GM23338 (cell line): ENCODE data around the gene HLA-C. TPM values are rescaled to one million over a fixed set of nuclear protein-coding genes. Genes with fewer than 3 reads are reported as not detected.
A peak's percentile ranks its signal among the peaks of the same experiment; 100 is the strongest.

Experiments used
- ATAC-seq: fragments of 200-7000 bp; cut with Tn5 transposase; 3 replicates; pipeline ENCODE4 v1.9.1; 2020
- DNase-seq: peaks from one replicate; pipeline ENCODE4 v3.0.0-alpha.2; 2015; ENCODE audit warnings: low spot score
- H2AFZ ChIP-seq: fragments of 200-600 bp; sonication (generic); 2 replicates; pipeline ENCODE4 v1.8.0; 2016; ENCODE audit warnings: antibody characterized with exemption, mild to moderate bottlenecking, moderate library complexity
- H3F3A ChIP-seq: fragments of 200-600 bp; sonication (generic); replicated peaks from 2 replicates; pipeline ENCODE4 v1.8.0; 2017; ENCODE audit warnings: antibody characterized with exemption, mixed run types, low read depth
- H3K27ac ChIP-seq: fragments of 200-600 bp; sonication (generic); 2 replicates; pipeline ENCODE4 v1.6.1; 2016; ENCODE audit warnings: low read depth
- H3K27me3 ChIP-seq: fragments of 200-600 bp; sonication (generic); 2 replicates; pipeline ENCODE4 v1.8.0; 2016; ENCODE audit warnings: mild to moderate bottlenecking, mixed run types, moderate library complexity; ENCODE audit not compliant: insufficient read depth
- H3K36me3 ChIP-seq: fragments of 200-600 bp; sonication (generic); 2 replicates; pipeline ENCODE4 v1.8.0; 2016; ENCODE audit warnings: mild to moderate bottlenecking; ENCODE audit not compliant: insufficient read depth
- H3K4me1 ChIP-seq: fragments of 200-600 bp; sonication (generic); 2 replicates; pipeline ENCODE4 v1.8.0; 2016; ENCODE audit warnings: mild to moderate bottlenecking, moderate library complexity; ENCODE audit not compliant: insufficient read depth
- H3K4me2 ChIP-seq: fragments of 200-600 bp; sonication (generic); 2 replicates; pipeline ENCODE4 v1.7.1; 2017; ENCODE audit warnings: mixed run types
- H3K4me3 ChIP-seq: fragments of 200-600 bp; sonication (generic); 2 replicates; pipeline ENCODE4 v1.6.1; 2016; ENCODE audit warnings: mixed run types
- H3K79me2 ChIP-seq: fragments of 200-600 bp; sonication (generic); replicated peaks from 2 replicates; pipeline ENCODE4 v1.8.0; 2017; ENCODE audit warnings: mild to moderate bottlenecking; ENCODE audit not compliant: insufficient read depth
- H3K9me2 ChIP-seq: fragments of 200-600 bp; sonication (generic); 2 replicates; pipeline ENCODE4 v1.8.0; 2017; ENCODE audit not compliant: insufficient read depth
- H4K20me1 ChIP-seq: fragments of 200-600 bp; sonication (generic); replicated peaks from 2 replicates; pipeline ENCODE4 v1.8.0; 2017; ENCODE audit warnings: mild to moderate bottlenecking; ENCODE audit not compliant: insufficient read depth
- H3K27ac Mint-ChIP-seq: 2 replicates; pipeline ENCODE4 v1.8.0; 2020; ENCODE audit warnings: inconsistent platforms, mild to moderate bottlenecking, moderate library complexity, mixed read lengths
- H3K27me3 Mint-ChIP-seq: 3 replicates; pipeline ENCODE4 v1.8.0; 2022; ENCODE audit warnings: low read depth, mild to moderate bottlenecking, moderate library complexity, mixed read lengths, inconsistent platforms; ENCODE audit not compliant: insufficient read depth, poor library complexity
- H3K36me3 Mint-ChIP-seq: 3 replicates; pipeline ENCODE4 v1.8.0; 2021; ENCODE audit warnings: low read depth, mild to moderate bottlenecking, inconsistent platforms, moderate library complexity, mixed read lengths
- H3K4me1 Mint-ChIP-seq: 3 replicates; pipeline ENCODE4 v1.8.0; 2020; ENCODE audit warnings: mild to moderate bottlenecking, inconsistent platforms, mixed read lengths
- H3K4me3 Mint-ChIP-seq: 3 replicates; pipeline ENCODE4 v1.8.0; 2021; ENCODE audit warnings: moderate library complexity, mild to moderate bottlenecking, inconsistent platforms, mixed read lengths
- H3K9me3 Mint-ChIP-seq: 3 replicates; pipeline ENCODE4 v1.8.0; 2020; ENCODE audit warnings: moderate library complexity, mild to moderate bottlenecking, inconsistent platforms, mixed read lengths
- CREB1 ChIP-seq: fragments of 250-450 bp; sonication (Bioruptor Pico); IDR thresholded peaks from 2 replicates; pipeline ENCODE4 v1.5.0; 2020; ENCODE audit warnings: low read depth, mild to moderate bottlenecking, moderate library complexity
- EZH2 ChIP-seq: fragments of 200-600 bp; sonication (generic); IDR thresholded peaks from one replicate; pipeline ENCODE4 v1.8.0; 2017; ENCODE audit warnings: antibody characterized with exemption, mild to moderate bottlenecking, low read depth; ENCODE audit not compliant: unreplicated experiment
- EZH2phosphoT487 ChIP-seq: fragments of 200-600 bp; sonication (generic); IDR thresholded peaks from one replicate; pipeline ENCODE4 v1.8.1; 2018; ENCODE audit warnings: antibody characterized with exemption; ENCODE audit not compliant: unreplicated experiment
- JUNB ChIP-seq: IDR thresholded peaks from one replicate; pipeline ENCODE4 v1.6.1; 2016; ENCODE audit warnings: antibody characterized with exemption; ENCODE audit not compliant: unreplicated experiment
- NANOG ChIP-seq: IDR thresholded peaks from 2 replicates; pipeline ENCODE4 v1.6.1; 2016; ENCODE audit warnings: antibody characterized with exemption, borderline replicate concordance
- POLR2AphosphoS5 ChIP-seq: IDR thresholded peaks from 2 replicates; pipeline ENCODE4 v1.6.1; 2016; ENCODE audit warnings: antibody characterized with exemption, low read depth
- STAT1 ChIP-seq: IDR thresholded peaks from one replicate; pipeline ENCODE4 v1.6.1; 2016; ENCODE audit warnings: antibody characterized with exemption; ENCODE audit not compliant: unreplicated experiment
- ZNF114 ChIP-seq: fragments of 250-450 bp; sonication (Bioruptor Pico); IDR thresholded peaks from 2 replicates; pipeline ENCODE4 v1.5.0; 2020; ENCODE audit warnings: mild to moderate bottlenecking, moderate library complexity
- ZNF331 ChIP-seq: fragments of 250-450 bp; sonication (Bioruptor Pico); IDR thresholded peaks from 2 replicates; pipeline ENCODE4 v1.5.0; 2020; ENCODE audit warnings: low read depth, mild to moderate bottlenecking, moderate library complexity
- ZNF462 ChIP-seq: fragments of 250-450 bp; sonication (Bioruptor Pico); IDR thresholded peaks from 2 replicates; pipeline ENCODE4 v1.5.0; 2020; ENCODE audit warnings: mild to moderate bottlenecking, moderate library complexity
- polyA plus RNA-seq: library from polyadenylated mRNA; unstranded; fragments of >200 nt; fragmentation: Nextera tagmentation; extraction: Ambion mirVana; gene quantifications from 2 replicates; pipeline ENCODE4 v1.2.1, GENCODE V29; 2016
- total RNA-seq: library from RNA; depleted of rRNA; stranded (reverse); fragments of >200 nt; shearing (Covaris generic); gene quantifications from 2 replicates; pipeline ENCODE4 v1.2.3, GENCODE V29; 2014
- TF ChIP-seq, protein P1 (sequence below): IDR thresholded peaks from 2 replicates; pipeline ENCODE4 v1.6.1; 2016; ENCODE audit warnings: antibody characterized with exemption
- TF ChIP-seq, protein P2 (sequence below): IDR thresholded peaks from one replicate; pipeline ENCODE4 v1.6.1; 2018; ENCODE audit warnings: antibody characterized with exemption; ENCODE audit not compliant: unreplicated experiment
- TF ChIP-seq, protein P3 (sequence below), 2 experiments: fragments of 200-600 bp in 1 of 2; sonication (generic) in 1 of 2; conservative IDR thresholded peaks; 2 replicates each; pipeline versions ENCODE4 v1.5.1 to v1.6.1; 2016 to 2017; ENCODE audit warnings: antibody characterized with exemption in 2 of 2, low read depth in 2 of 2, mild to moderate bottlenecking in 2 of 2, moderate library complexity in 1 of 2

The HLA-C gene
- total and polyA plus RNA-seq, 2 experiments from 2014 or later, result 73.1 to 116 TPM

- no peak for TF ChIP-seq JUNB
- no peak for TF ChIP-seq STAT1
- no peak for TF ChIP-seq EZH2
- no peak for TF ChIP-seq EZH2phosphoT487
- TF ChIP-seq CREB1 (CRISPR knock-in tag), result no peak
- TF ChIP-seq POLR2AphosphoS5, result no peak
- TF ChIP-seq, protein P1, sequence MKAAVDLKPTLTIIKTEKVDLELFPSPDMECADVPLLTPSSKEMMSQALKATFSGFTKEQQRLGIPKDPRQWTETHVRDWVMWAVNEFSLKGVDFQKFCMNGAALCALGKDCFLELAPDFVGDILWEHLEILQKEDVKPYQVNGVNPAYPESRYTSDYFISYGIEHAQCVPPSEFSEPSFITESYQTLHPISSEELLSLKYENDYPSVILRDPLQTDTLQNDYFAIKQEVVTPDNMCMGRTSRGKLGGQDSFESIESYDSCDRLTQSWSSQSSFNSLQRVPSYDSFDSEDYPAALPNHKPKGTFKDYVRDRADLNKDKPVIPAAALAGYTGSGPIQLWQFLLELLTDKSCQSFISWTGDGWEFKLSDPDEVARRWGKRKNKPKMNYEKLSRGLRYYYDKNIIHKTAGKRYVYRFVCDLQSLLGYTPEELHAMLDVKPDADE, result no peak
- TF ChIP-seq, protein P2, sequence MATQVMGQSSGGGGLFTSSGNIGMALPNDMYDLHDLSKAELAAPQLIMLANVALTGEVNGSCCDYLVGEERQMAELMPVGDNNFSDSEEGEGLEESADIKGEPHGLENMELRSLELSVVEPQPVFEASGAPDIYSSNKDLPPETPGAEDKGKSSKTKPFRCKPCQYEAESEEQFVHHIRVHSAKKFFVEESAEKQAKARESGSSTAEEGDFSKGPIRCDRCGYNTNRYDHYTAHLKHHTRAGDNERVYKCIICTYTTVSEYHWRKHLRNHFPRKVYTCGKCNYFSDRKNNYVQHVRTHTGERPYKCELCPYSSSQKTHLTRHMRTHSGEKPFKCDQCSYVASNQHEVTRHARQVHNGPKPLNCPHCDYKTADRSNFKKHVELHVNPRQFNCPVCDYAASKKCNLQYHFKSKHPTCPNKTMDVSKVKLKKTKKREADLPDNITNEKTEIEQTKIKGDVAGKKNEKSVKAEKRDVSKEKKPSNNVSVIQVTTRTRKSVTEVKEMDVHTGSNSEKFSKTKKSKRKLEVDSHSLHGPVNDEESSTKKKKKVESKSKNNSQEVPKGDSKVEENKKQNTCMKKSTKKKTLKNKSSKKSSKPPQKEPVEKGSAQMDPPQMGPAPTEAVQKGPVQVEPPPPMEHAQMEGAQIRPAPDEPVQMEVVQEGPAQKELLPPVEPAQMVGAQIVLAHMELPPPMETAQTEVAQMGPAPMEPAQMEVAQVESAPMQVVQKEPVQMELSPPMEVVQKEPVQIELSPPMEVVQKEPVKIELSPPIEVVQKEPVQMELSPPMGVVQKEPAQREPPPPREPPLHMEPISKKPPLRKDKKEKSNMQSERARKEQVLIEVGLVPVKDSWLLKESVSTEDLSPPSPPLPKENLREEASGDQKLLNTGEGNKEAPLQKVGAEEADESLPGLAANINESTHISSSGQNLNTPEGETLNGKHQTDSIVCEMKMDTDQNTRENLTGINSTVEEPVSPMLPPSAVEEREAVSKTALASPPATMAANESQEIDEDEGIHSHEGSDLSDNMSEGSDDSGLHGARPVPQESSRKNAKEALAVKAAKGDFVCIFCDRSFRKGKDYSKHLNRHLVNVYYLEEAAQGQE, result no peak
- TF ChIP-seq ZNF114, result no peak
- no peak for TF ChIP-seq ZNF462 (CRISPR knock-in tag)
- TF ChIP-seq, protein P3, sequence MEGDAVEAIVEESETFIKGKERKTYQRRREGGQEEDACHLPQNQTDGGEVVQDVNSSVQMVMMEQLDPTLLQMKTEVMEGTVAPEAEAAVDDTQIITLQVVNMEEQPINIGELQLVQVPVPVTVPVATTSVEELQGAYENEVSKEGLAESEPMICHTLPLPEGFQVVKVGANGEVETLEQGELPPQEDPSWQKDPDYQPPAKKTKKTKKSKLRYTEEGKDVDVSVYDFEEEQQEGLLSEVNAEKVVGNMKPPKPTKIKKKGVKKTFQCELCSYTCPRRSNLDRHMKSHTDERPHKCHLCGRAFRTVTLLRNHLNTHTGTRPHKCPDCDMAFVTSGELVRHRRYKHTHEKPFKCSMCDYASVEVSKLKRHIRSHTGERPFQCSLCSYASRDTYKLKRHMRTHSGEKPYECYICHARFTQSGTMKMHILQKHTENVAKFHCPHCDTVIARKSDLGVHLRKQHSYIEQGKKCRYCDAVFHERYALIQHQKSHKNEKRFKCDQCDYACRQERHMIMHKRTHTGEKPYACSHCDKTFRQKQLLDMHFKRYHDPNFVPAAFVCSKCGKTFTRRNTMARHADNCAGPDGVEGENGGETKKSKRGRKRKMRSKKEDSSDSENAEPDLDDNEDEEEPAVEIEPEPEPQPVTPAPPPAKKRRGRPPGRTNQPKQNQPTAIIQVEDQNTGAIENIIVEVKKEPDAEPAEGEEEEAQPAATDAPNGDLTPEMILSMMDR (conservative IDR thresholded peaks at IDR 0.05; ENCODE audit: low read depth in 2 of 2), result no peak
- no peak for TF ChIP-seq ZNF331 (CRISPR knock-in tag)
- TF ChIP-seq NANOG, result no peak
- H3K27ac Mint-ChIP-seq, result no peak overlapping the region
- H3F3A ChIP-seq, result no peaks in the 10 kb centered on the region
- no peaks in the 10 kb centered on the region for H3K36me3 ChIP-seq
- no peak for ATAC-seq
- no peaks in the 10 kb centered on the region for H4K20me1 ChIP-seq
- no peaks in the 10 kb centered on the region for H3K79me2 ChIP-seq
- H3K9me3 Mint-ChIP-seq, result no peaks in the 10 kb centered on the region; the same call in 1 of the 3 replicates
- no peak overlapping the region for H3K4me3 Mint-ChIP-seq
- H3K9me2 ChIP-seq, result no peaks in the 10 kb centered on the region
- H3K4me1 Mint-ChIP-seq, result no peaks in the 10 kb centered on the region
- no peak overlapping the region for H3K27ac ChIP-seq
- H3K4me2 ChIP-seq, result peak overlapping the region; percentile 57; the same call in 1 of the 2 replicates
- peaks cover 16% of the 10 kb centered on the region; the same call in 1 of the 2 replicates for H3K27me3 ChIP-seq
- H2AFZ ChIP-seq, result peak overlapping the region; percentile 52; the same call in 1 of the 2 replicates
- H3K4me1 ChIP-seq, result no peaks in the 10 kb centered on the region
- DNase-seq, result no peak
- peak overlapping the region; percentile 64; the same call in 1 of the 2 replicates for H3K4me3 ChIP-seq
- no peaks in the 10 kb centered on the region for H3K36me3 Mint-ChIP-seq
- peaks cover 3% of the 10 kb centered on the region for H3K27me3 Mint-ChIP-seq
These were observed 35.8 kb upstream of the HLA-C start for GRCh38 chr6:31307669-31308049.
